ENCODE results near the gene TAGAP.
"Not testable (repeated sequence)": the region's sequence is repeated elsewhere in the genome, so short reads cannot be mapped to it uniquely, and the experiment has no call there.

The TAGAP gene

GRCh38 chr6:159041181-159041580 is 3.6 kb downstream of the TAGAP start:
- no peak for TF ChIP-seq CTCF (IDR thresholded peaks at IDR 0.05; ENCODE audit: low read depth, low read length)
- no peak for DNase-seq (ENCODE audit: low read depth, low spot score)
- no peak overlapping the region for H3K4me3 ChIP-seq (ENCODE audit: low read depth, low read length)
- in situ Hi-C loops (cut with HindIII; ENCODE audit: low sequenced_read_pairs): no loop called here

DNA sequence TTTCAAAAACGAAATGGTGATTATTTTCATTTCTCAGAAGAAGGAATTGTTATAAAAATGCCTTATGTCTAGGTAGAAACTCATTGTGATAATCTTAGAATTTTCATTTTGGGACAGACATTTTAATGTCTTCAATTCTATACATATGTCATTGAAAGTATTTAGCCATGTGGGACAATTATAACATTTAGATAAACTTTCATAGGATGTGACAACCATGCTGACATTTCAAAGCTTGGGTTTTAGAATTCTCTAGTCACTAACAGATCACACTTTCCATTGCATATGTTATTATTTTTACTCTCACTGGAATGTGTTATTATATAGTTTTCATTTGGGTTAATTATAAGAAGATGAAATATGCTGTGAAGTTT is 4.9 kb downstream of the TAGAP start:
- no peak overlapping the region for H3K4me3 ChIP-seq (ENCODE audit: low read depth, low read length)
- in situ Hi-C loops (cut with HindIII; ENCODE audit: low sequenced_read_pairs): no loop called here
- no peak for DNase-seq (ENCODE audit: low read depth, low spot score)
- no peak for TF ChIP-seq CTCF (IDR thresholded peaks at IDR 0.05; ENCODE audit: low read depth, low read length)

DNA sequence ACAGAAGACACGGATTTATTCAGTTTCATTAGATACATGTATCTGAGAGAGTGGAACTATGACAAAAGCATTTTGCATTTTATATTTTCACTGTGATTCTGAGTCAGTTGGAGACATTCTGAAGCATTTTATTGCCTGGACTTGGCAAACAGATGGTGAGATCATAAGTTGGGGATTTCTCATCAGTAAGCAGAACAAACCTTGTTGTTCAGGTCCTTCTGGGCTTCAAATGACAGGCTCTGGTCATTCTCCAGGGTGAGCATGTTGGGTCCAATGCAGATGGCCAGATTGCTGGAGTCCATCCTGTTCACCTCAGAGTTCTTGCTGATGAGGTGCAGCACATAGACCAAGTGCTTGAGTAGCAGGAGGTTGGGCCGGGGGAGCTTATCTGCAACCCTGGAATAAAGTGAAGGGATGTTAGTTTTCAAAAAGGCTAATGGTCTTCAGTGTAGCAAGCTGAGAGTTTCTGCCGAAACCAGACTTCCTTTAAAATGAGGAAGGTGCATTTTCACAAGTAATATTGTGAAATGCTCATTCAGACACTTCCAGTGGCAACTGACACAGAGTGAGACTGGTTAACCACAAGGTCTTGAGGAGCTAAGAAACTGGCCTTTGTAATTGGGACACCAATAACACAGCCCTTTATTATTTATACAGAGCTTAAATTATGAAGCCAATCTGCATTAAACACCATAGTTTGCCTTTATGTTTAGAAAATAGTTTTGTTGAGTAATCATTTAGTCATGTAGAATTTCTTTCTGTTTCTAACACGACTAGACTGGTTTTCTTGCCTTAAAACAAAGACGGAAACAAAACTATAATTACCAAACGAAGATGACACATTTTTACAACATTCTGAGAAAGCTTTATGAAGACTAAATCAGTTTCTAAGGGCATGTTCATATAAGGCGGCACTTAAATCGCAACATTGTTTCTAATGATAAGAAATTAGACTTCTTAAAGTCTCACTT is 5.6 kb downstream of the TAGAP start:
- TF ChIP-seq CTCF (IDR thresholded peaks at IDR 0.05; ENCODE audit: low read depth, low read length): no peak
- in situ Hi-C loops (cut with HindIII; ENCODE audit: low sequenced_read_pairs): no loop called here
- DNase-seq (ENCODE audit: low read depth, low spot score): peak; percentile 28
- no peak overlapping the region for H3K4me3 ChIP-seq (ENCODE audit: low read depth, low read length)

DNA sequence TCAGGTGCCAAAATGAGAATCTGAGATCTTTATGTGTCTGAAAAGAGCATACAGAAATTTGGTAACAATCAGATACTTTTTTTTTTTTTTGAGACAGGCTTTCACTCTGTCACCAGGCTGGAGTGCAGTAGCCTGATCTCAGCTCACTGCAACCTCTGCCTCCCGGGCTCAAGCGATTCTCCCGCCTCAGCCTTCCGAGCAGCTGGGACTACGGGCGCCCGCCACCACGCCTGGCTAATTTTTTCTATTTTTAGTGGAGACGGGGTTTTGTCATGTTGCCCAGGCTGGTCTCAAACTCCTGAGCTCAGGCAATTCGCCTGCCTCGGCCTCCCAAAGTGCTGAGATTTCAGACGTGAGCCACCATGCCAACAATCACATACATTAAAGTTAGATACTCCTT is 6.5 kb downstream of the TAGAP start:
- DNase-seq (ENCODE audit: low read depth, low spot score); in situ Hi-C loops (cut with HindIII; ENCODE audit: low sequenced_read_pairs); H3K4me3 ChIP-seq (ENCODE audit: low read depth, low read length): not testable (repeated sequence)

GRCh38 chr6:159037756-159038290 is 7.0 kb downstream of the TAGAP start:
- no peak for TF ChIP-seq CTCF (IDR thresholded peaks at IDR 0.05; ENCODE audit: low read depth, low read length)

DNA sequence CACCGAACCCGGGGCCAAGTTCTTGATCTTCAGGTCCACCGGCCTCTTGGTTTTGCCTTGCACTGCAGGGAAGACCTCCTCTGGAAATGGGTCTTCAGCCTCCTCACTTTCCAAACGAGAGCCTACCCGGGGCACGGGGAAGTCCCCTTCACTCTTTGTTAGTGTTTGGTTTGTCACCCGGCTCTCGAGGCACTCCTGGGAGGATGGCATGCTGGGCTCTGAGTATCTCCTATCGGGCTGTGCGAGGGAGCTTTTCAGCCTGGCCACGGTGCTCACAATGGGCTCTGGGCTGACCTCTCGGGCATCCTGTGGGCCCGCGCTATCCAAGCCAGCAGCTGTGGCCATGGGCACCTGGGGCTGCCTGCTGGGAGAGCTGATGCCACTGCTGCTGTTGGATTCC is 8.1 kb downstream of the TAGAP start:
- in situ Hi-C loops (cut with HindIII; ENCODE audit: low sequenced_read_pairs): no loop called here
- no peak overlapping the region for H3K4me3 ChIP-seq (ENCODE audit: low read depth, low read length)
- no peak for DNase-seq (ENCODE audit: low read depth, low spot score)
- no peak for TF ChIP-seq CTCF (IDR thresholded peaks at IDR 0.05; ENCODE audit: low read depth, low read length)

More at GRCh38 chr6:159037756-159038290, 7.0 kb downstream of the TAGAP start:
- H3K4me3 ChIP-seq (ENCODE audit: low read depth, low read length): no peak overlapping the region
- no peak for DNase-seq (ENCODE audit: low read depth, low spot score)
- in situ Hi-C loops (cut with HindIII; ENCODE audit: low sequenced_read_pairs): no loop called here

- no peak for TF ChIP-seq CTCF (IDR thresholded peaks at IDR 0.05; ENCODE audit: low read depth, low read length)
- in situ Hi-C loops (cut with HindIII; ENCODE audit: low sequenced_read_pairs): no loop called here
- DNase-seq (ENCODE audit: low read depth, low spot score): no peak
- H3K4me3 ChIP-seq (ENCODE audit: low read depth, low read length): no peak overlapping the region
Observed at GRCh38 chr6:159035891-159036290, 8.9 kb downstream of the TAGAP start.

Data from astrocyte of the spinal cord (primary cell).